ENCODE results near the gene PYHIN1.
A peak's percentile ranks its signal among the peaks of the same experiment; 100 is the strongest.

PYHIN1 gene

GRCh38 chr1:159007726-159008125 lies 76.4 kb downstream of the PYHIN1 start:
- no peaks in the 10 kb centered on the region for H3K9me2 ChIP-seq (ENCODE audit: low read depth, low read length)
- H3K27me3 ChIP-seq (ENCODE audit: insufficient read depth, low read length): no peaks in the 10 kb centered on the region
- peaks cover 43% of the 10 kb centered on the region for H3K4me1 ChIP-seq (ENCODE audit: insufficient read depth, low read length, severe bottlenecking)
- H3F3A ChIP-seq (ENCODE audit: insufficient read depth, low read length): peaks cover 8% of the 10 kb centered on the region; the same call in 1 of the 2 replicates
- no peak overlapping the region for H3K4me3 ChIP-seq (ENCODE audit: low read depth, low read length, poor library complexity, severe bottlenecking)
- peaks cover 30% of the 10 kb centered on the region for H3K79me2 ChIP-seq (ENCODE audit: insufficient read depth, low read length)
- H3K9ac ChIP-seq (ENCODE audit: low read length): no peak overlapping the region
- H4K20me1 ChIP-seq (ENCODE audit: insufficient read depth, low read length): no peaks in the 10 kb centered on the region
- no peak overlapping the region for H2AFZ ChIP-seq (ENCODE audit: low read length)
- H3K9me3 ChIP-seq (ENCODE audit: low read length): no peaks in the 10 kb centered on the region
- H3K4me2 ChIP-seq (ENCODE audit: low read length): no peak overlapping the region
- H3K27ac ChIP-seq (ENCODE audit: low read depth, low read length, poor library complexity, severe bottlenecking): peak overlapping the region; percentile 86
- no peak for TF ChIP-seq EZH2 (IDR thresholded peaks at IDR 0.05; ENCODE audit: borderline replicate concordance, low read length)
- TF ChIP-seq, protein P1, sequence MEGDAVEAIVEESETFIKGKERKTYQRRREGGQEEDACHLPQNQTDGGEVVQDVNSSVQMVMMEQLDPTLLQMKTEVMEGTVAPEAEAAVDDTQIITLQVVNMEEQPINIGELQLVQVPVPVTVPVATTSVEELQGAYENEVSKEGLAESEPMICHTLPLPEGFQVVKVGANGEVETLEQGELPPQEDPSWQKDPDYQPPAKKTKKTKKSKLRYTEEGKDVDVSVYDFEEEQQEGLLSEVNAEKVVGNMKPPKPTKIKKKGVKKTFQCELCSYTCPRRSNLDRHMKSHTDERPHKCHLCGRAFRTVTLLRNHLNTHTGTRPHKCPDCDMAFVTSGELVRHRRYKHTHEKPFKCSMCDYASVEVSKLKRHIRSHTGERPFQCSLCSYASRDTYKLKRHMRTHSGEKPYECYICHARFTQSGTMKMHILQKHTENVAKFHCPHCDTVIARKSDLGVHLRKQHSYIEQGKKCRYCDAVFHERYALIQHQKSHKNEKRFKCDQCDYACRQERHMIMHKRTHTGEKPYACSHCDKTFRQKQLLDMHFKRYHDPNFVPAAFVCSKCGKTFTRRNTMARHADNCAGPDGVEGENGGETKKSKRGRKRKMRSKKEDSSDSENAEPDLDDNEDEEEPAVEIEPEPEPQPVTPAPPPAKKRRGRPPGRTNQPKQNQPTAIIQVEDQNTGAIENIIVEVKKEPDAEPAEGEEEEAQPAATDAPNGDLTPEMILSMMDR (IDR thresholded peaks at IDR 0.05; ENCODE audit: low read length): no peak
- peaks cover 4% of the 10 kb centered on the region; the same call in 1 of the 2 replicates for H3K36me3 ChIP-seq (ENCODE audit: insufficient read depth, low read length)

- H2AFZ ChIP-seq (ENCODE audit: low read length): no peak overlapping the region
- H3K4me3 ChIP-seq (ENCODE audit: low read depth, low read length, poor library complexity, severe bottlenecking): peak overlapping the region; percentile 96
- H3K27ac ChIP-seq (ENCODE audit: low read depth, low read length, poor library complexity, severe bottlenecking): peak overlapping the region; percentile 86
- peaks cover 40% of the 10 kb centered on the region for H3K79me2 ChIP-seq (ENCODE audit: insufficient read depth, low read length)
- peaks cover 53% of the 10 kb centered on the region for H3K4me1 ChIP-seq (ENCODE audit: insufficient read depth, low read length, severe bottlenecking)
- TF ChIP-seq EZH2 (IDR thresholded peaks at IDR 0.05; ENCODE audit: borderline replicate concordance, low read length): no peak
- TF ChIP-seq, protein P1 (IDR thresholded peaks at IDR 0.05; ENCODE audit: low read length): no peak
- H3K9me2 ChIP-seq (ENCODE audit: low read depth, low read length): no peaks in the 10 kb centered on the region
- H3K27me3 ChIP-seq (ENCODE audit: insufficient read depth, low read length): no peaks in the 10 kb centered on the region
- H3K9me3 ChIP-seq (ENCODE audit: low read length): no peaks in the 10 kb centered on the region
- peaks cover 13% of the 10 kb centered on the region; the same call in 1 of the 2 replicates for H3K36me3 ChIP-seq (ENCODE audit: insufficient read depth, low read length)
- H4K20me1 ChIP-seq (ENCODE audit: insufficient read depth, low read length): no peaks in the 10 kb centered on the region
- peaks cover 8% of the 10 kb centered on the region; the same call in 1 of the 2 replicates for H3F3A ChIP-seq (ENCODE audit: insufficient read depth, low read length)
- H3K4me2 ChIP-seq (ENCODE audit: low read length): peak overlapping the region; percentile 91
- peak overlapping the region; percentile 99 for H3K9ac ChIP-seq (ENCODE audit: low read length)
These were observed 77.4 kb downstream of the PYHIN1 start for GRCh38 chr1:159008744-159009188.

- Histone ChIP-seq H3K4me1 (ENCODE audit: insufficient read depth, low read length, severe bottlenecking) (peaks cover 58% of the 10 kb centered on the region), H3K9me3 (ENCODE audit: low read length) (no peaks in the 10 kb centered on the region), H3K4me3 (ENCODE audit: low read depth, low read length, poor library complexity, severe bottlenecking) (peak overlapping the region; percentile 96), H2AFZ (ENCODE audit: low read length) (no peak overlapping the region), H3K9me2 (ENCODE audit: low read depth, low read length) (no peaks in the 10 kb centered on the region), H3K4me2 (ENCODE audit: low read length) (peak overlapping the region; percentile 91), H3K27me3 (ENCODE audit: insufficient read depth, low read length) (no peaks in the 10 kb centered on the region), H3K79me2 (ENCODE audit: insufficient read depth, low read length) (peaks cover 42% of the 10 kb centered on the region), H3K9ac (ENCODE audit: low read length) (peak overlapping the region; percentile 99), H3F3A (ENCODE audit: insufficient read depth, low read length) (peaks cover 8% of the 10 kb centered on the region; the same call in 1 of the 2 replicates), H4K20me1 (ENCODE audit: insufficient read depth, low read length) (no peaks in the 10 kb centered on the region), H3K36me3 (ENCODE audit: insufficient read depth, low read length) (peaks cover 18% of the 10 kb centered on the region; the same call in 1 of the 2 replicates), H3K27ac (ENCODE audit: low read depth, low read length, poor library complexity, severe bottlenecking) (peak overlapping the region; percentile 86)
- TF ChIP-seq, protein P1 (IDR thresholded peaks at IDR 0.05; ENCODE audit: low read length): no peak
- TF ChIP-seq EZH2 (IDR thresholded peaks at IDR 0.05; ENCODE audit: borderline replicate concordance, low read length): no peak
These were observed 77.9 kb downstream of the PYHIN1 start for GRCh38 chr1:159009287-159009686.

All from OCI-LY1 (cell line).